K562 (cell line): ENCODE results near the gene NOS2. TPM values are rescaled to one million over a fixed set of nuclear protein-coding genes. Genes with fewer than 3 reads are reported as not detected.
A peak's percentile ranks its signal among the peaks of the same experiment; 100 is the strongest.

ENCODE experiments used
- BDP1 ChIP-seq: IDR thresholded peaks from 3 replicates; pipeline ENCODE4 v1.6.1; 2011; ENCODE audit not compliant: insufficient read length, insufficient read depth
- BRD9 ChIP-seq: fragments of 450-650 bp; IDR thresholded peaks from 2 replicates; pipeline ENCODE4 v1.6.1; 2018; ENCODE audit warnings: low read depth; ENCODE audit not compliant: partially characterized antibody
- C11orf30 ChIP-seq: fragments of 450-650 bp; IDR thresholded peaks from 2 replicates; pipeline ENCODE4 v1.6.1; 2016; ENCODE audit warnings: low read depth, mild to moderate bottlenecking
- DMBX1 ChIP-seq: fragments of 250-450 bp; sonication (Bioruptor Pico); IDR thresholded peaks from 2 replicates; pipeline ENCODE4 v1.8.0; 2022; ENCODE audit warnings: inconsistent platforms, mild to moderate bottlenecking, moderate library complexity, borderline replicate concordance
- ILK ChIP-seq: fragments of 450-650 bp; IDR thresholded peaks from 2 replicates; pipeline ENCODE4 v1.6.1; 2016; ENCODE audit warnings: missing genetic modification characterization, low read depth, mild to moderate bottlenecking, missing compliant biosample characterization, moderate library complexity, borderline replicate concordance
- MAFF ChIP-seq: IDR thresholded peaks from 2 replicates; pipeline ENCODE4 v1.6.1; 2012; ENCODE audit warnings: low read length, improper control_type of control experiment
- MAFK ChIP-seq: IDR thresholded peaks from 2 replicates; pipeline ENCODE4 v1.6.1; 2011; ENCODE audit warnings: low read length, improper control_type of control experiment
- NFE2 ChIP-seq: IDR thresholded peaks from 2 replicates; pipeline ENCODE4 v1.6.1; 2014; ENCODE audit warnings: antibody characterized with exemption, low read depth
- RBM25 ChIP-seq: fragments of 200-400 bp; formaldehyde crosslinking; IDR thresholded peaks from 2 replicates; pipeline ENCODE4 v1.6.1; 2018; ENCODE audit warnings: low read length, low read depth, moderate library complexity; ENCODE audit not compliant: severe bottlenecking
- ZNF134 ChIP-seq: fragments of 250-450 bp; sonication (Bioruptor Pico); conservative IDR thresholded peaks from 2 replicates; pipeline ENCODE4 v1.4.0; 2020
- ZNF316 ChIP-seq: fragments of 450-650 bp; IDR thresholded peaks from 2 replicates; pipeline ENCODE4 v1.6.1; 2016
- polyA plus RNA-seq, 8 experiments: library from polyadenylated mRNA; depleted of rRNA in 4 of 8; stranded (reverse) in 5 of 8; unstranded in 3 of 8; fragments of >200 nt; fragmentation: Nextera tagmentation in 2 of 8; fragmentation: Illumina TruSeq in 1 of 8; extraction: Ambion mirVana in 2 of 8; extraction: Trizol in 1 of 8; gene quantifications; 2 replicates each; pipeline versions ENCODE4 v1.2.1 to v1.2.3, GENCODE V29; 2011 to 2014; ENCODE audit warnings: inconsistent platforms in 1 of 8, missing spikeins in 1 of 8
- total RNA-seq, 7 experiments: library from RNA; depleted of rRNA in 6 of 7; stranded (reverse); fragments of >200 nt in 6 of 7; fragmentation: Illumina TruSeq in 2 of 7; extraction: Trizol in 2 of 7; gene quantifications; 2 replicates each; pipeline versions ENCODE4 v1.2.1 to v1.2.3, GENCODE V29; 2011 to 2021; ENCODE audit warnings: low replicate concordance in 1 of 7
- TF ChIP-seq, protein P1 (sequence below): sonication (generic); formaldehyde crosslinking; IDR thresholded peaks from 2 replicates; pipeline ENCODE4 v1.8.1; 2023; ENCODE audit warnings: mild to moderate bottlenecking, missing genetic modification reagents
- TF ChIP-seq, protein P2 (sequence below): fragments of 250-450 bp; sonication (Bioruptor Pico); IDR thresholded peaks from 2 replicates; pipeline ENCODE4 v1.4.0; 2020
- TF ChIP-seq, protein P3 (sequence below): IDR thresholded peaks from 2 replicates; pipeline ENCODE4 v1.6.1; 2016; ENCODE audit warnings: missing genetic modification characterization, missing compliant biosample characterization
- TF ChIP-seq, protein P4 (sequence below): sonication (generic); formaldehyde crosslinking; IDR thresholded peaks from 2 replicates; pipeline ENCODE4 v1.8.0; 2022; ENCODE audit warnings: missing genetic modification reagents, mild to moderate bottlenecking, borderline replicate concordance
- TF ChIP-seq, protein P5 (sequence below): sonication (generic); formaldehyde crosslinking; IDR thresholded peaks from 2 replicates; pipeline ENCODE4 v1.8.1; 2022; ENCODE audit warnings: missing genetic modification reagents
- TF ChIP-seq, protein P6 (sequence below): fragments of 450-650 bp; IDR thresholded peaks from 2 replicates; pipeline ENCODE4 v1.6.1; 2016; ENCODE audit warnings: borderline replicate concordance
- TF ChIP-seq, protein P7 (sequence below): fragments of 250-450 bp; sonication (Bioruptor Pico); IDR thresholded peaks from 2 replicates; pipeline ENCODE4 v1.4.0; 2020; ENCODE audit warnings: borderline replicate concordance

NOS2 gene
- total and polyA plus RNA-seq, 9 of the 15 experiments (the other 6 are each of a cell fraction or from before 2014, with no cell fraction given): not detected

DNA sequence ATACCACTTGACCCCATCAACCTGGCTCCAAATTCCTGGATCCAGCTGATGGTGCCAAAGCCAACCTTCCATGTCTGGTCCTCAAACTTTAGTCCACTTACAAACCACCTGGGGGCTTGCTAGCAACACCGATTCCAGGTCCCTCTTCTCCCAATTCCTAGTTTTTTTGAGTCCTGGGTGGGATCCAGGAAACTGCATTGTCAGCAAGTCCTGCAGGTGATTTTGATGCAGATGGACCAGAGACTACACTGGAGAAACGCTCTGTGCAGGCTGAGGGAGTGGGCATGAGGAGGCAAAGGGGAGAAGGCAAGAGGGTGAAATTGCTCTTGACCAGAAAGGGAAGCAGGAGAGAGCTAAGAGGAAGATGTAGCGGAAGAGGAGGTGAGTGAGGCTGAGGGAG, 21.0 kb upstream of the NOS2 start (continued):
- TF ChIP-seq, protein P1, sequence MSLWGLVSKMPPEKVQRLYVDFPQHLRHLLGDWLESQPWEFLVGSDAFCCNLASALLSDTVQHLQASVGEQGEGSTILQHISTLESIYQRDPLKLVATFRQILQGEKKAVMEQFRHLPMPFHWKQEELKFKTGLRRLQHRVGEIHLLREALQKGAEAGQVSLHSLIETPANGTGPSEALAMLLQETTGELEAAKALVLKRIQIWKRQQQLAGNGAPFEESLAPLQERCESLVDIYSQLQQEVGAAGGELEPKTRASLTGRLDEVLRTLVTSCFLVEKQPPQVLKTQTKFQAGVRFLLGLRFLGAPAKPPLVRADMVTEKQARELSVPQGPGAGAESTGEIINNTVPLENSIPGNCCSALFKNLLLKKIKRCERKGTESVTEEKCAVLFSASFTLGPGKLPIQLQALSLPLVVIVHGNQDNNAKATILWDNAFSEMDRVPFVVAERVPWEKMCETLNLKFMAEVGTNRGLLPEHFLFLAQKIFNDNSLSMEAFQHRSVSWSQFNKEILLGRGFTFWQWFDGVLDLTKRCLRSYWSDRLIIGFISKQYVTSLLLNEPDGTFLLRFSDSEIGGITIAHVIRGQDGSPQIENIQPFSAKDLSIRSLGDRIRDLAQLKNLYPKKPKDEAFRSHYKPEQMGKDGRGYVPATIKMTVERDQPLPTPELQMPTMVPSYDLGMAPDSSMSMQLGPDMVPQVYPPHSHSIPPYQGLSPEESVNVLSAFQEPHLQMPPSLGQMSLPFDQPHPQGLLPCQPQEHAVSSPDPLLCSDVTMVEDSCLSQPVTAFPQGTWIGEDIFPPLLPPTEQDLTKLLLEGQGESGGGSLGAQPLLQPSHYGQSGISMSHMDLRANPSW: no peak
- TF ChIP-seq RBM25 (no peak), DMBX1 (CRISPR knock-in tag) (no peak), BDP1 (no peak), NFE2 (no peak), MAFK (peak; percentile 58), BRD9 (no peak), ZNF316 (peak; percentile 72), MAFF (peak; percentile 65), C11orf30 (peak; percentile 62), ILK (tag) (no peak), ZNF134 (CRISPR knock-in tag) (no peak)
- TF ChIP-seq, protein P2, sequence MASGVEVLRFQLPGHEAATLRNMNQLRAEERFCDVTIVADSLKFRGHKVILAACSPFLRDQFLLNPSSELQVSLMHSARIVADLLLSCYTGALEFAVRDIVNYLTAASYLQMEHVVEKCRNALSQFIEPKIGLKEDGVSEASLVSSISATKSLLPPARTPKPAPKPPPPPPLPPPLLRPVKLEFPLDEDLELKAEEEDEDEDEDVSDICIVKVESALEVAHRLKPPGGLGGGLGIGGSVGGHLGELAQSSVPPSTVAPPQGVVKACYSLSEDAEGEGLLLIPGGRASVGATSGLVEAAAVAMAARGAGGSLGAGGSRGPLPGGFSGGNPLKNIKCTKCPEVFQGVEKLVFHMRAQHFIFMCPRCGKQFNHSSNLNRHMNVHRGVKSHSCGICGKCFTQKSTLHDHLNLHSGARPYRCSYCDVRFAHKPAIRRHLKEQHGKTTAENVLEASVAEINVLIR: no peak
- TF ChIP-seq, protein P3, sequence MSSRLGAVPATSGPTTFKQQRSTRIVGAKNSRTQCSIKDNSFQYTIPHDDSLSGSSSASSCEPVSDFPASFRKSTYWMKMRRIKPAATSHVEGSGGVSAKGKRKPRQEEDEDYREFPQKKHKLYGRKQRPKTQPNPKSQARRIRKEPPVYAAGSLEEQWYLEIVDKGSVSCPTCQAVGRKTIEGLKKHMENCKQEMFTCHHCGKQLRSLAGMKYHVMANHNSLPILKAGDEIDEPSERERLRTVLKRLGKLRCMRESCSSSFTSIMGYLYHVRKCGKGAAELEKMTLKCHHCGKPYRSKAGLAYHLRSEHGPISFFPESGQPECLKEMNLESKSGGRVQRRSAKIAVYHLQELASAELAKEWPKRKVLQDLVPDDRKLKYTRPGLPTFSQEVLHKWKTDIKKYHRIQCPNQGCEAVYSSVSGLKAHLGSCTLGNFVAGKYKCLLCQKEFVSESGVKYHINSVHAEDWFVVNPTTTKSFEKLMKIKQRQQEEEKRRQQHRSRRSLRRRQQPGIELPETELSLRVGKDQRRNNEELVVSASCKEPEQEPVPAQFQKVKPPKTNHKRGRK: no peak
- TF ChIP-seq, protein P4, sequence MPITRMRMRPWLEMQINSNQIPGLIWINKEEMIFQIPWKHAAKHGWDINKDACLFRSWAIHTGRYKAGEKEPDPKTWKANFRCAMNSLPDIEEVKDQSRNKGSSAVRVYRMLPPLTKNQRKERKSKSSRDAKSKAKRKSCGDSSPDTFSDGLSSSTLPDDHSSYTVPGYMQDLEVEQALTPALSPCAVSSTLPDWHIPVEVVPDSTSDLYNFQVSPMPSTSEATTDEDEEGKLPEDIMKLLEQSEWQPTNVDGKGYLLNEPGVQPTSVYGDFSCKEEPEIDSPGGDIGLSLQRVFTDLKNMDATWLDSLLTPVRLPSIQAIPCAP (CRISPR knock-in tag): no peak
- TF ChIP-seq, protein P5, sequence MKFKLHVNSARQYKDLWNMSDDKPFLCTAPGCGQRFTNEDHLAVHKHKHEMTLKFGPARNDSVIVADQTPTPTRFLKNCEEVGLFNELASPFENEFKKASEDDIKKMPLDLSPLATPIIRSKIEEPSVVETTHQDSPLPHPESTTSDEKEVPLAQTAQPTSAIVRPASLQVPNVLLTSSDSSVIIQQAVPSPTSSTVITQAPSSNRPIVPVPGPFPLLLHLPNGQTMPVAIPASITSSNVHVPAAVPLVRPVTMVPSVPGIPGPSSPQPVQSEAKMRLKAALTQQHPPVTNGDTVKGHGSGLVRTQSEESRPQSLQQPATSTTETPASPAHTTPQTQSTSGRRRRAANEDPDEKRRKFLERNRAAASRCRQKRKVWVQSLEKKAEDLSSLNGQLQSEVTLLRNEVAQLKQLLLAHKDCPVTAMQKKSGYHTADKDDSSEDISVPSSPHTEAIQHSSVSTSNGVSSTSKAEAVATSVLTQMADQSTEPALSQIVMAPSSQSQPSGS (CRISPR knock-in tag): no peak
- TF ChIP-seq, protein P6, sequence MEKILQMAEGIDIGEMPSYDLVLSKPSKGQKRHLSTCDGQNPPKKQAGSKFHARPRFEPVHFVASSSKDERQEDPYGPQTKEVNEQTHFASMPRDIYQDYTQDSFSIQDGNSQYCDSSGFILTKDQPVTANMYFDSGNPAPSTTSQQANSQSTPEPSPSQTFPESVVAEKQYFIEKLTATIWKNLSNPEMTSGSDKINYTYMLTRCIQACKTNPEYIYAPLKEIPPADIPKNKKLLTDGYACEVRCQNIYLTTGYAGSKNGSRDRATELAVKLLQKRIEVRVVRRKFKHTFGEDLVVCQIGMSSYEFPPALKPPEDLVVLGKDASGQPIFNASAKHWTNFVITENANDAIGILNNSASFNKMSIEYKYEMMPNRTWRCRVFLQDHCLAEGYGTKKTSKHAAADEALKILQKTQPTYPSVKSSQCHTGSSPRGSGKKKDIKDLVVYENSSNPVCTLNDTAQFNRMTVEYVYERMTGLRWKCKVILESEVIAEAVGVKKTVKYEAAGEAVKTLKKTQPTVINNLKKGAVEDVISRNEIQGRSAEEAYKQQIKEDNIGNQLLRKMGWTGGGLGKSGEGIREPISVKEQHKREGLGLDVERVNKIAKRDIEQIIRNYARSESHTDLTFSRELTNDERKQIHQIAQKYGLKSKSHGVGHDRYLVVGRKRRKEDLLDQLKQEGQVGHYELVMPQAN: no peak
- TF ChIP-seq, protein P7, sequence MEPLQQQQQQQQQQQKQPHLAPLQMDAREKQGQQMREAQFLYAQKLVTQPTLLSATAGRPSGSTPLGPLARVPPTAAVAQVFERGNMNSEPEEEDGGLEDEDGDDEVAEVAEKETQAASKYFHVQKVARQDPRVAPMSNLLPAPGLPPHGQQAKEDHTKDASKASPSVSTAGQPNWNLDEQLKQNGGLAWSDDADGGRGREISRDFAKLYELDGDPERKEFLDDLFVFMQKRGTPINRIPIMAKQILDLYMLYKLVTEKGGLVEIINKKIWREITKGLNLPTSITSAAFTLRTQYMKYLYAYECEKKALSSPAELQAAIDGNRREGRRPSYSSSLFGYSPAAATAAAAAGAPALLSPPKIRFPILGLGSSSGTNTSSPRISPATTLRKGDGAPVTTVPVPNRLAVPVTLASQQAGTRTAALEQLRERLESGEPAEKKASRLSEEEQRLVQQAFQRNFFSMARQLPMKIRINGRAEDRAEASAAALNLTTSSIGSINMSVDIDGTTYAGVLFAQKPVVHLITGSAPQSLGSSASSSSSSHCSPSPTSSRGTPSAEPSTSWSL (CRISPR knock-in tag): no peak
